Testis (tissue), 3 donors: ENCODE measurements around the gene PAX3. TPM values are rescaled to one million over a fixed set of nuclear protein-coding genes. Genes with fewer than 3 reads are reported as not detected.

Source experiments
- DNase-seq: peaks from one replicate; pipeline ENCODE4 v3.0.0-alpha.2; 2019
- H3K27ac ChIP-seq, 2 donors: fragments of 200-600 bp; sonication (generic); one replicate each; pipeline ENCODE4 v1.5.1; 2019
- H3K27me3 ChIP-seq: fragments of 200-600 bp; sonication (generic); one replicate; pipeline ENCODE4 v1.5.1; 2019
- H3K36me3 ChIP-seq: fragments of 200-600 bp; sonication (generic); one replicate; pipeline ENCODE4 v1.5.1; 2017; ENCODE audit warnings: low read depth; ENCODE audit errors: missing control alignments
- H3K4me1 ChIP-seq: fragments of 200-600 bp; sonication (generic); one replicate; pipeline ENCODE4 v1.5.1; 2019
- H3K4me3 ChIP-seq, 2 donors: fragments of 200-600 bp; sonication (generic); one replicate each; pipeline ENCODE4 v1.5.1; 2017 to 2019
- H3K9me3 ChIP-seq: fragments of 200-600 bp; sonication (generic); one replicate; pipeline ENCODE4 v1.5.1; 2017
- POLR2A ChIP-seq: fragments of 450-650 bp; IDR thresholded peaks from one replicate; pipeline ENCODE4 v1.6.1; 2017; ENCODE audit warnings: antibody characterized with exemption, mild to moderate bottlenecking, moderate library complexity
- WGBS, 2 donors: methylation state at CpG; one replicate each; pipeline ENCODE4 v1.1.5; 2018; 5-methylcytosine and 5-hydroxymethylcytosine counted together
- intact Hi-C: fragments of 100-400 bp; cut with DNase I; formaldehyde crosslinking; loops from one replicate; pipeline ENCODE4 v1.15.1; 2023; ENCODE audit warnings: low total_unique reads
- polyA plus RNA-seq: library from polyadenylated mRNA; stranded (reverse); fragments of 350-450 nt; fragmentation: Illumina TruSeq; extraction: RNeasy Lipid Tissue Mini Kit (QIAGEN cat#74804); gene quantifications from one replicate; pipeline ENCODE4 v1.2.3, GENCODE V29; 2014; ENCODE audit warnings: low read depth, low replicate concordance; ENCODE audit not compliant: insufficient read depth
- total RNA-seq, 2 donors: library from RNA; depleted of rRNA; stranded (reverse); fragments of >200 nt; gene quantifications; one replicate each; pipeline ENCODE4 v1.2.3, GENCODE V29; 2016
- TF ChIP-seq, protein P1 (sequence below), 3 experiments: fragments of 450-650 bp in 2 of 3; fragments of 200-600 bp in 1 of 3; sonication (generic) in 1 of 3; IDR thresholded peaks; one replicate each; pipeline ENCODE4 v1.5.1; 2016 to 2019; ENCODE audit warnings: antibody characterized with exemption in 3 of 3, mild to moderate bottlenecking in 2 of 3, moderate library complexity in 1 of 3

PAX3 gene
- total and polyA plus RNA-seq, 3 donors from 2014 or later = 4.8 to 6.0 (median 4.9) TPM

DNA sequence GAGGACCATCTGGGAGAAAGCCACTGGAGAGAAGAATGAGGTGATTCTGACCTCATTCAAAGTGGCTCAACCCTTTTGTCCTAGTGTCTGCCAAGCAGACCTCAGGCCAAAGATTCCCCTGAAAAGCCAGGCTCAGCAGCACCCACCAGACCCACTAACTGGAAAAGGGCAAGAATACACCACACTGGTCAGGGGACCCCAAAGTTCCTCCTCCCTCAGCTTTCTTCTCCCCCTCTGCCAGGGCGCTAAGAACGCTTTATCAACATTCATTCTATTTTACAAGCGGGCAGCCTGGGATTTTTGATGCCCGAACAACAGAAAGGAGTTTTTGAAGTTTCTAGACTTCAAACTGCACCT lies 7.3 kb downstream of the PAX3 start:
- Histone ChIP-seq H3K9me3 (no peaks in the 10 kb centered on the region), H3K27me3 (no peaks in the 10 kb centered on the region), H3K36me3 (no peaks in the 10 kb centered on the region), H3K4me1 (no peaks in the 10 kb centered on the region), H3K27ac (no peak overlapping the region), H3K4me3 (no peak overlapping the region)
- intact Hi-C loops = no loop called here
- no peak for TF ChIP-seq POLR2A
- TF ChIP-seq, protein P1, sequence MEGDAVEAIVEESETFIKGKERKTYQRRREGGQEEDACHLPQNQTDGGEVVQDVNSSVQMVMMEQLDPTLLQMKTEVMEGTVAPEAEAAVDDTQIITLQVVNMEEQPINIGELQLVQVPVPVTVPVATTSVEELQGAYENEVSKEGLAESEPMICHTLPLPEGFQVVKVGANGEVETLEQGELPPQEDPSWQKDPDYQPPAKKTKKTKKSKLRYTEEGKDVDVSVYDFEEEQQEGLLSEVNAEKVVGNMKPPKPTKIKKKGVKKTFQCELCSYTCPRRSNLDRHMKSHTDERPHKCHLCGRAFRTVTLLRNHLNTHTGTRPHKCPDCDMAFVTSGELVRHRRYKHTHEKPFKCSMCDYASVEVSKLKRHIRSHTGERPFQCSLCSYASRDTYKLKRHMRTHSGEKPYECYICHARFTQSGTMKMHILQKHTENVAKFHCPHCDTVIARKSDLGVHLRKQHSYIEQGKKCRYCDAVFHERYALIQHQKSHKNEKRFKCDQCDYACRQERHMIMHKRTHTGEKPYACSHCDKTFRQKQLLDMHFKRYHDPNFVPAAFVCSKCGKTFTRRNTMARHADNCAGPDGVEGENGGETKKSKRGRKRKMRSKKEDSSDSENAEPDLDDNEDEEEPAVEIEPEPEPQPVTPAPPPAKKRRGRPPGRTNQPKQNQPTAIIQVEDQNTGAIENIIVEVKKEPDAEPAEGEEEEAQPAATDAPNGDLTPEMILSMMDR (IDR thresholded peaks at IDR 0.05) = no peak
- WGBS, 2 donors = 9 to 13% methylated on average over 4 of the region's 4 CpGs
- DNase-seq = no peak

DNA sequence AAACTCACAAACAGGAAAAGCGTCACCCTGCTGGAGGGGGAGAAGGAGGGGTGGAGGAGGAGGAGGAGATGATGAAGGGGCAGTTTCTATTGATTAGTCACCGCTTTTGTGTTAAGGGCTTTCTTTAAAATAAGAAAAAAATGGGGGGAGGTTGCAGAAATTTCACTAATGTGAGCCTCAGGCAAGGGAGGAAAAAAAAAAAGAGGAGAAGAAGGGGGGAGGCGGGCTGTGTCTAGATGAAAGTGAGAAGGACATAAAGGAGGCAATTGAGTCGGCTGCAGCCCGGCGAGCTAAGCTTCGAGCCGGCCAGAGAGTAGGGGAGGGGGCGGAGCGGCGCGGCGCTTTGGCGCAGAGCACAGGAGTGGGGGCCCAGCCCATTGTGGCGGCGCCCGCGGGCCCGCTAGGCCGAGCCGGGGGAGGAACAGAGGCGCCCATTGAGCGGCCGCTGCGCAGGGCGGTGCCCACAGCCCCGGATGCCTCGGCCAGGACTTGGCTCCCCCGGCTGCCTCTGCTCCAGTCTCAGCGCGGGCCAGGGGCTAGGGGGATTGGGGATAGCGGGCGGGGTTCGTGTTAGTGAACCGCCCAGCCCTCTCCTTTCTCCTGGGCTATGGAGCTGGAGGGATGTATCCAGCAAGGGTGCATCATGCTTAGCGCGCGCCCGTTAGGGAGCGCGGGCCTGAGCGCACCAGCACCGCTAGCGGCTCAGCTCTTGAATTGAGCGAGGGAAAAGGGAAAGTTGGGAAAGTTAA lies 7.9 kb downstream of the PAX3 start:
- no peak for TF ChIP-seq POLR2A
- TF ChIP-seq, protein P1 (IDR thresholded peaks at IDR 0.05) = no peak
- intact Hi-C loops = no loop called here
- H3K27ac ChIP-seq = no peak overlapping the region
- H3K4me1 ChIP-seq = no peaks in the 10 kb centered on the region
- WGBS, 2 donors = 4 to 5% methylated on average over 21 to 45 of the region's 45 CpGs
- no peak for DNase-seq
- H3K36me3 ChIP-seq = no peaks in the 10 kb centered on the region
- H3K27me3 ChIP-seq = no peaks in the 10 kb centered on the region
- no peak overlapping the region for H3K4me3 ChIP-seq
- H3K9me3 ChIP-seq = no peaks in the 10 kb centered on the region

DNA sequence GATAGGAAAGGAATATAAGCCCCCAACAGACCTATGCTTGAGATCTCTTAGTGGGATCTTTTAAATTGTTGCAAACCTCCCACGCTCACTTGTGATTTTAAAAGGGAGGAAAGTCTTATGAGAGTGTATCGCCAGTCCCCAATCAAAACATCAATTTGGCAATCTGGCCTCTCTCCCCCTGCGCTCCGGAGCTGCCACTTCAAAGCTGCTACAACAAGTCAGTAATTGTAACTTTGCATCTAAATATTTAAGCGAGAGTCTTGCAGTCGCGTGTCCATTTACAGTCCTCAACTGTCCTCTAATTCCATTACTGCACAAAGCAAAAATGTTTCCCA lies 8.4 kb downstream of the PAX3 start:
- Histone ChIP-seq H3K4me3 (no peak overlapping the region), H3K36me3 (no peaks in the 10 kb centered on the region)
- intact Hi-C loops = no loop called here

DNA sequence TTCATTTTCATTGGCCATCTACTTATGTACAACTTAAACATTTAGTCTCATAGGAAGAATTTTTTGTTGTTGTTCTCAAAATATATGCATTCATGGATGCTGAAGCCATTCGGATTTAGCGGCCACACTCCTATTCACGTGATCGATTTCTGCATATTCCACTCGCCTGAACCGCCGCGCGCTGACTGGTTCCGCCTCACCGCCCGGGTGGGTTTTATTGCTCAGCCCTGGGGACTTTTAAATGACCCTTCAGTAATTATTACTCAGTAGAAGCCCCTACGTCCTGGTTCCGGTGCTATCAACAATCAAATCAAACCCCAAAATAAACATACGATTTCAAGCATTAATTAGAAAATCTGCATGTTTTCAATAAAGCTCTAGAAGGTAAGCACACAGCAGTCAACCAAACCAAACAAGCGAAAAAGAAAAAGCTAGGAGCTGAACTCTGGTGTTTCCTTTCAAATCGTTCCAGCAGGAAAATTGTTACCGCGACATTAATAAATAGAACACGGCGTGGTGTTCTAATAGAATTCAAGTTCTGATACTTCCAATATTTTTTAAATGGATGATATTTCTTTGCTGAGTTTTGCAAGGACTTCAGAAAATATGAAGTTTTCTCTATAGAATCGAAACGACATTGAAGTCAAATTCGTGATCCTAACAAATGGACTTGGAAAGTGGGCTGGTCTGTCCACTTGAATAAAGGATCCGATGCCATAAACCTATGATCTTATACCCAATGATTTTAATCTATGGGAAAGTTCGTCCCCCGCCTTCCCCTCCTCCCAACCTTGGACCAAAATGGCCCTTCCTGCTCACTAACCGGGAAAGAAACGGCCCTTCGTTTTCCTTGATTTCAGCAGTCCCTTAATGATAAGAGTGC lies 9.3 kb downstream of the PAX3 start:
- WGBS, 2 donors = 10 to 12% methylated on average over 30 of the region's 30 CpGs
- TF ChIP-seq, protein P1 (IDR thresholded peaks at IDR 0.05) = no peak
- no peak for TF ChIP-seq POLR2A
- no peak for DNase-seq
- no peaks in the 10 kb centered on the region for H3K9me3 ChIP-seq
- no peaks in the 10 kb centered on the region for H3K36me3 ChIP-seq
- H3K4me3 ChIP-seq = no peak overlapping the region
- H3K4me1 ChIP-seq = no peaks in the 10 kb centered on the region
- intact Hi-C loops = no loop called here
- no peak overlapping the region for H3K27ac ChIP-seq
- H3K27me3 ChIP-seq = no peaks in the 10 kb centered on the region

More for the DNA sequence above, 8.4 kb downstream of the PAX3 start:
- H3K4me1 ChIP-seq = no peaks in the 10 kb centered on the region
- H3K27ac ChIP-seq = no peak overlapping the region
- no peaks in the 10 kb centered on the region for H3K27me3 ChIP-seq
- no peak for TF ChIP-seq POLR2A
- DNase-seq = no peak
- H3K9me3 ChIP-seq = no peaks in the 10 kb centered on the region
- 18 to 22% methylated on average over 7 of the region's 7 CpGs for WGBS, 2 donors

DNA sequence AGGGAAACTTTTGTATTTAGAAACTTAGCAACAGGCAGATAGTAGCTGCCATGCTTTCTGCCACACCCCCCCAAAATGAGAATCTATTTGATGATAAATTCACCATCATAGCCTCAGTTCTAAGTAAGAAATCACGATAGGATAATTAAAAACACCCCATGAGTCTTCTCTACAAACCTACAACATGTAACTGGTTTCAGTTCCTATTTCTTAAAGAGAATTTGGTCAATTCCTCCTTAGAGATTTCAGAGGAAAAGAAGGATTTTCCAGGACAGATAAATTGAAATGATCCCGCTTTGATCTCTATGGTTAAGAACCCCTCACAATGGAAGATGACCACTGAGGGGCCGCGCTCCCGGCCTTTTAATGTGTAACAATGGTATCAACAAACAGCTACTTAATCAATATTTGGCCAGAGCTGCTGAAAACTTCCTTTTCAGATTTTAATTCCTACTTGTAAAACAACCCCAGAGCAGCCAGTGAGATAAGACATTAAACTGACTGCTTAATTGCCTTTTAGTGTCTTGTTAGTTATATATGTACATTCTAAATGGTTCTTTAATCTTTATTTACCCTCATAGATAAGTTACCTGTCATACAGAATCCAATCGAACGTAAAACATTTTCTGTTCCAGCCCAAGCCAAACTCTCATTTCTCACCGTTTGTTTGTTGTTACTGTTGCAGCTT lies 10.1 kb downstream of the PAX3 start:
- TF ChIP-seq, protein P1 (IDR thresholded peaks at IDR 0.05) = no peak
- TF ChIP-seq POLR2A = no peak
- intact Hi-C loops = no loop called here
- no peak overlapping the region for H3K4me3 ChIP-seq
- 11 to 19% methylated on average over 8 of the region's 8 CpGs for WGBS, 2 donors
- no peaks in the 10 kb centered on the region for H3K9me3 ChIP-seq
- DNase-seq = no peak
- no peak overlapping the region for H3K27ac ChIP-seq
- no peaks in the 10 kb centered on the region for H3K27me3 ChIP-seq
- H3K4me1 ChIP-seq = no peaks in the 10 kb centered on the region
- H3K36me3 ChIP-seq = no peaks in the 10 kb centered on the region
